ENCODE data around the gene BICRA.

Gene BICRA

GRCh38 chr19:47693489-47693888 is 84.6 kb downstream of the BICRA start:
- no peak for DNase-seq

GRCh38 chr19:47693903-47694302 is 85.0 kb downstream of the BICRA start:
- no peak for DNase-seq

GRCh38 chr19:47694466-47695273 is 85.7 kb downstream of the BICRA start:
- no peak for DNase-seq

DNA sequence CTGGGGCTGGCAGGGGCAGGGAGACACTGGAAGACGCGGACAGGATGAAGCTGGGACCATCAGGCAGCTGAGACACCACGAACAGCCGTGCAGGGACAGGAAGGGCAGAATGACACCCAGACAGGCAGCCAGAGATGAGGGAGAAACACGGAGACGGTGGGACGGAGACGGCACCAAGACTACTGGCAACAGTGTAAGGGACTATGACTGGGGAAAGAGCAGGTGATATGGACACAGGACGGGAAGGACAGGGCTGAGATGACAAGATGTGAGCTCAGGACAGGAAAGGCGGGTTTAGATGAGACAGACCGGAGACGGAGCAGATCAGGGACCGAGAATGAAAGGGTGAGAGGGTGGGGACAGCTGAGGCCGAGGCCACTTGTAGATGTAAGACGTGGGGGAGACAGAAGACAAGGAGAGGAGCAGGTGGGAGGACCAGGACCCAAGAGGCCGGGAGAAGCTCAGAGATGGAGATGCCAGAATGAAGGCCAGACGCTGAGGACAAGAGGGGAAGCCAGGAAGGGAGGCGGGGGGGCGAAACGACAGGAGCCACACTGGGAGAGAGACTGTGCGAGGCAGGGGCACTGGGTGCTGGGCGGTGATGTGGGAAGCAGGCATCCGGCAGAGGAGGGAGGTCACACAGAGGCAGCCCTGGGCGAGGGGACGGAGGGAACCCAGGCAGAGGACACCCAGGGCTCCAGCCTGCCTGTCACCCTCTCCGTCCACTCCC is 86.8 kb downstream of the BICRA start:
- no peak for DNase-seq

- no peak for DNase-seq
Observed at GRCh38 chr19:47696635-47697034, 87.7 kb downstream of the BICRA start.

DNA sequence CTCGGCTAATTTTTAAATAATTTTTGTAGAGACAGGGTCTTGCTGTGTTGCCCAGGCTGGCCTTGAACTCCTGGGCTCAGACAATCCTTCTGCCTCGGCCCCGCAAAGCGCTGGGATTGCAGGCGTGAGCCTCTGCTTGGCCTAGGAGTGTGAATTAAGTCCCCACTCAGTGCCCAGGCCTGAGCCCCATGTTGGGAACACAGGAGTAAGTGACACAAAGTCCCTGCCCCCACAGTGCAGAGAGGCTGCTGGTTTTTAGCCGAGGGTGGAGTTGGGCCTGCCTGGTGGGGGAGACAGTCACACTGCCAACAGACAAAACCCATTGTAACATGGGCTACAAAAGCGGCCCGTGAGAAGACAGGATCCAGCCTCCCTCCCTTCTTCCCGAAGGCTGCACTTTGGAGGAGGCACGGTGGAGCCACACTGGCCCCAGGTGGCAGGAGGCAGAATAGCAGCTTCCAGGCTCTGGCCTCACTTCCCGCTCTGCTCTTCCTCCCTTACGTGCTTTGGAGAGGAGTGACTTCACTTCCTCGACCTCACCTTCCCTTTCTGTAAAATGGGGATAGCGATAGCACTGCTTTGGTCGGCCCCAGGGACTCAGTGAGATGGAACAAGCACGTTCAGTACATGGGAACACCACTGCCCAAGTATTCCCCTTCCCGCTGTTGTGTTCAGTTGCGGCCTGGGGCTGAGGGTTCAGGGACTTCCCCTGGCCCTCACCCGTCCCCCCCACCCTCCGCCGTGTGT is 89.1 kb downstream of the BICRA start:
- peak in 49 of 51 donors; percentile 15 to 89 (median 65) for DNase-seq

DNA sequence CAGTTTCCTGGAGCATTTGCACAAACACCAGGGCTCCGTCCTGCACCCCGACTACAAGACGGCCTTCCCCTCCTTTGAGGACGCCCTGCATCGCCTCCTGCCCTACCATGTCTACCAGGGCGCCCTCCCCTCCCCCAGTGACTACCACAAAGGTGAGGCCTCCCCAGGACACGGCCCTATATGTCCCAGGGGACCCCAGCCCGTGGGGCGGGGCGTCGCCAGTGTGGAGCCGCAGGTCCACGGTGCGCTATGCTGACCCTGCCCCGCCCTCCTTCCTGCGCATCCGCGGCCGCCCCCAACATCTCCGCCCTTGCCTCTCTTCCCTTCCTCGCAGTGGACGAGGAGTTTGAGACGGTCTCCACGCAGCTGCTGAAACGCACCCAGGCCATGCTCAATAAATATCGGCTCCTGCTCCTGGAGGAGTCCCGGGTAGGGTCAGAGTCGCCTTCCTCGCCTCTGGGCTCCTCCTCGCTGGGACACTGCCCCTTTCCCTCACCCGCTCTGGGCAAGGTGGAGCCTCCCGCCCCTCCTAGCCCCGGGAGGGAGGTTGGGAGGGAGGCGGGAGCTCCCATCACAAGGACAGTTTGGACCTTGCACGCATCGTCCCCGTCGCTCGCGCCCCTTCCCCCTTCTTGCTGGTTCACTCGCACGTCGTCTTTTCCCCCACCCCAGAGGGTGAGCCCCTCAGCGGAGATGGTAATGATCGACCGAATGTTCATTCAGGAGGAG is 89.9 kb downstream of the BICRA start:
- no peak for DNase-seq

GRCh38 chr19:47699360-47699917 is 90.5 kb downstream of the BICRA start:
- DNase-seq, result peak in 20 of 51 donors; percentile 3 to 44 (median 16)

DNA sequence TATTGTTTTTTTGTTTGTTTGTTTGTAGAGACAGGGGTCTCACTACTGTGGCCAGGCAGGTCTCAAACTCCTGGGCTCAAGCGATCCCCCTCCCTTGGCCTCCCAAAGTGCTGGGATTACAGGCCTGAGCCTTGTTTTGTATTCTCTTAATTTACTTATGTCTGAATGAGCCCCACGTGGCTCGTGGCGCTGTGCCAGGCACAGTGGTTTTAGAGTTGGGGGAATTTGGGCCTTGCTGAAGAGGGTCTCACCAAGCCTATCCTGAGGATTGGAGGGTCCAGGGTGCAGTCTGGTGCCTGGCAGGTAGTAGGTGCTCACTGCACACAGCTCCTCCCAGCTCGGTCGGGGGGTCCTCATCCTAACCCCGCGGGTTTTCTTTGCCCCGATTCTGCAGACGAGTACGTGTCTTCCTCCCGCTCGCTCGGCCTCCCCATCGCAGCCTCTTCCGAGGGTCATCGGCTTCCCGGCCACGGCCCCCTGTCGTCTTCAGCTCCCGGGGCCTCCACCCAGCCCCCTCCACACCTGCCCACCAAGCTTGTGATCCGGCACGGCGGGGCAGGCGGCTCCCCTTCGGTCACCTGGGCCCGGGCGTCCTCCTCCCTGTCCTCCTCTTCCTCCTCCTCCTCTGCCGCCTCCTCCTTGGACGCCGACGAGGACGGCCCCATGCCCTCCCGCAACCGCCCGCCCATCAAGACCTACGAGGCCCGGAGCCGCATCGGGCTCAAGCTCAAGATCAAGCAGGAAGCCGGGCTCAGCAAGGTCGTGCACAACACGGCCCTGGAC is 92.2 kb downstream of the BICRA start:
- no peak for DNase-seq

GRCh38 chr19:47701717-47702552 is 93.0 kb downstream of the BICRA start:
- no peak for DNase-seq

DNA sequence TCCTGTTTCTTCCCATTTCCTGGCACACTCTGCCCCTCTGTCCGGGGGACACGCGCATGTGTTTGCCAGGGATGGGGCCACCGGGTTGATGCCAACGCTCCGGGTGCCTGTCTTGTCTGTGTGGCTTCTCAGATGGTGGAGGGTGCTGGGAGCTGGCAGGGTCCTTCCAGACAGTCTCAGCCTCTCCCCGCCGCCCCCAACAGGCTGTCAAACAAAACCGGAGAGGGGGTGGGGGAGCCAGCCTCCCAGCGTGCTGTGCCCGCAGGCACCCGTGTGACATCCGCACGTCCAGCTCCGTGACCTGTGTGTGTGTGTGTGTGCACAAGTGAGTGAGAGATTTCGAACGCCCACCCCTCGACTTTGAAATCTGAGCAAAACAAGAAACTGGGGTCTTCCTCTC is 93.7 kb downstream of the BICRA start:
- DNase-seq, result no peak

DNA sequence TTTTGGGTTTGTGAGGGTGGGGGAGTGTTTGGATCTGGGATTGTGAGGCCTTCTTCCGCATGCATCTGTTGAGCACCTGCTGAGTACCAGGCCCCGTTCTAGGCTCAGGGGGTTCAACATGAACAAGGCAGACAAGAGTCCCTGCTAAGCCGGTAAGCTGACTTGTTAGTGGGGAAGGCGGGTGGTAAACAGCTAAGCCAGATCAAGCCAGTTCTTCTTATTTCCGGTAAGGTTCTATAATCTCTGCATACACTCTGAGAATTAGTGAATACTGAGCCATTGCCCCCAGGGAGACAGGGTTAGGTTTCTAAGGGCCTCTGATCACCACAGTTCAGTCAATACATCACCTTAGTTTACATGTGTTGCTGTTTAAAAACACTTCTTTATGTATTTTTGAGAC is 94.4 kb downstream of the BICRA start:
- no peak for DNase-seq

DNA sequence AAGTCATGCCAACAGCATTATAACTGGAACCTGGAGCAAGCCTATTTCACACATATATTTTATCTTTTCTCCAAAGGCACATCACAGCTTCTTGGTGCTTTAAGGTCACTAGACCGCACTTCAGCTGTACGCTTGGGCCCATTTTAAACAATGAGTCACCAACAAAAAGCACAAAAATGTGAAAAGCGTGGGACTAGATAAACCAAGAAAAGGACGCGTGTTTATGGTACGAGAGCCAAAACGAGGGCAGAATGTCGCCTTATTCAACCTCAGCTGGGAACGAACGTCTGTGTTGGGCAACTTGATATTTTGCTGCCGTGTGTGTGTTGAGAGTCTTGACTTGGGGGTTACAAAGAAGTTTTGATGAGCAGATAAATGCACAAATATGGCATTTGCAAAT is 95.1 kb downstream of the BICRA start:
- no peak for DNase-seq

GRCh38 chr19:47704656-47705055 is 95.7 kb downstream of the BICRA start:
- no peak for DNase-seq

DNA sequence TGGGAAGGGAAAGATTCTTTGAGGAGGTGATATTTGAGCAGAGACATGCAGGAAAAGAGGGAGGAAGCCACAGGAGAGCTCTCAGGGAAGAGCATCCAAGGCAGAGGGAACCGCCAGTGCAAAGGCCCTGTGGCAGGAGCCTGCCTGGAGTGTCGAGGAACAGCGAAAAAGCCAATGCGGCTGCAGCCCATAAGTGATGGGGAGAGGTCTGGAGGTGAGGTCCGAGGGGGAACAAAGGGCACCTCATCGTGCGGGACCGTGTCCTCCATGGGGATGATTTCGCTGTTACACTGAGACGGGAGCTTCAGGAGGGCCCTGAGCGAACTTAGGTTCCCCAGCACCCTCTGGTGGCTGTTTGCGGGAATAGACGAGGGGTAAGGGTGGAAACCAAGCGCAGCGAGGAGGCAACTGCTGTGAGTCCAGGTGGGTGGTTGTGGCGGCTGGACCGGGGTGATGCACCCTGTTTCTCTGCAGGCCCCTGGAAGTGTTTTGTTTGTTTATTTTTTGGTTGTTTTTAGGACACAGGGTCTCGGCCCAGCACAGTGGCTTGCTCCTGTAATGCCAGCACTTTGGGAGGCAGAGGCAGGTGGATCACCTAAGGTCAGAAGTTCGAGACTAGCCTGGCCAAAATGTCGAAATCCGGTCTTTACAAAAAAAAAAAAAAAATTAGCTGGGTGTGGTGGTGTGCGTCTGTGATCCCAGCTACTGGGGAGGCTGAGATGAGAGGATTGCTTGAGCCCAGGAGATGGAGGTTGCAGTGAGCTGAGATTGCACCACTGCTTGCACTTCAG is 98.4 kb downstream of the BICRA start:
- DNase-seq, result peak in 37 of 51 donors; percentile 4 to 68 (median 36)

- DNase-seq, result no peak
Observed at GRCh38 chr19:47711652-47712242, 102.8 kb downstream of the BICRA start.

- peak in 31 of 51 donors; percentile 2 to 61 (median 24) for DNase-seq
Observed at GRCh38 chr19:47713046-47714021, 104.4 kb downstream of the BICRA start, which contains the start of gene EHD2. EHD2 (plus strand) TSS chr19:47713422; CDS start chr19:47716613, 3,191 bp downstream.

All from hypothalamus (tissue), 51 donors.